Activated naive CD4-positive, alpha-beta T cell treated with anti-CD3 and anti-CD28 coated beads, Interleukin-2, amount 50 U/mL, for 16 hours (primary cell): Measurements from ENCODE around the gene GOLGA6B.
"Not testable (repeated sequence)": the region's sequence is repeated elsewhere in the genome, so short reads cannot be mapped to it uniquely, and the experiment has no call there.

ENCODE experiments used
- DNase-seq: peaks from one replicate; pipeline ENCODE4 v3.0.0-alpha.2; 2020

The GOLGA6B gene

DNA sequence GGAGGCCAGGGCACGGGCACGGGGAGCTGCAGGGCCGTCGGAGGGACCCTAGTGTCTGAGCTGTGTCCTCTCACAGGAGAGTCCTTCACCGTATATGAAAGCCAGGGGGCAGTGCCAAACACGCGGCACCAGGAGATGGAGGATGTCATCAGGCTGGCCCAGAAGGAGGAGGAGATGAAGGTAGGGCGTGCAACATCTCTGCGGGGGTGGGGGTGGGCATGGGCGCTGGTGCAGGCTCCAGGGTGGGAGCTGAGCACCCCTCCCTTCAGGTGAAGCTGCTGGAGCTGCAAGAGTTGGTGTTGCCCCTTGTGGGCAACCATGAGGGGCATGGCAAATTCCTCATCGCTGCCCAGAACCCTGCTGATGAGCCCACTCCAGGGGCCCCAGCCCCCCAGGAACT, 11.2 kb downstream of the GOLGA6B start:
- DNase-seq: not testable (repeated sequence)

DNA sequence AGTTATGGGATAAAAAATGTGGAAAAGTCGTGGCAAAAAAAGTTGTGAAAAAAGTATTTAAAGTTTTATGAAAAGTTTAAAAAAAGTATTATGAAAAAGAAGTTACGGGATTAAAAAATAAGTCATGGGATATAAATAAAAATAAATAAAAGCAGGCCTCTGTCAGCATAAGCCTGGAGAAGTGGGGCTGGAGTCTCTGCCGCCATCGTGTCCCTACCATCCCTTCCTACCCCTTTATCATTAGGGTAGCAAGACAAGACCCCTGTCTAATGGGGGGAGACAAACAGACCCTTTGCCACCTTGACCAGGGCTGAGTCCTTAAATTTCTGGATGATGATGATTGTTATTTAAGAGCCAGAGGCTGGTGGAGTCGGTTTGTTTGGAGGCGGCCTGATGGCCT, 15.3 kb downstream of the GOLGA6B start:
- DNase-seq: not testable (repeated sequence)

GRCh38 chr15:72670656-72671352, 16.3 kb downstream of the GOLGA6B start:
- peak; percentile 74 for DNase-seq

DNA sequence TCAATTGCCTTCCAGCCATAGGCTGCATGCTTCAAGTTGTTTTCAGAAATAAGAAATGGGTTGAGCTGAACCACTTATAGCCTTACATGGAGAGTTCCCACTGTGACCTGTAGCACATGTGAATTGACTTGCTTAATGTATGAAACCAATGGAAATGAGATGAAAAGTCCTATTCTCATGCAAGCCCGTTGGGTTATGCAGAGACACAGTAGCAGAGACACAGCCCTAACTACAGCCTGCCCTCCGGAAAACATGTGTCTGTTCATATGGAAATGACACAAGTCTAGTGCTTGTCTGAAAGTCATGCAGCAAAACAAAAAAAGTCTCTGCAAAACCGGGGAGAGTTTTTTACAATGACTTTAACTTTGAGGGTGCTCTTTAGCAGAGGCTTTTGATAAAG, 17.0 kb downstream of the GOLGA6B start:
- DNase-seq: no peak

DNA sequence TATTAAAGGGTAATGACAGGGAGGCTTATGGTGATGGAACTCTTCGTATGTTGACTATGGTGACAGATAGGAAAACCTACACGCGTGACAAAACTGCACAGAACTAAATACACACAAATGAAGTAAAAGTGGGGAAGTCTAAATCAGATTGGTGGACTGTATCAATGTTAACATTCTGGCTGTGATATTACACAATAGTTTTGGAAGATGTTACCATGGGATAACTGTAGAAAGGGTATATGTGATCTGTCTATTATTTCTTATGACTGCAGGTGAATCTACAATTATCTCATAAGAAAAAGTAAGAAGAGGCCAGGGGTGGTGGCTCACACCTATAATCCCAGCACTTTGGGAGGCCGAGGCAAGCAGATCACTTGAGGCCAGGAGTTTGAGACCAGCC, 22.3 kb downstream of the GOLGA6B start:
- no peak for DNase-seq

- DNase-seq: no peak
These were observed 26.4 kb downstream of the GOLGA6B start for GRCh38 chr15:72680931-72681330.

DNA sequence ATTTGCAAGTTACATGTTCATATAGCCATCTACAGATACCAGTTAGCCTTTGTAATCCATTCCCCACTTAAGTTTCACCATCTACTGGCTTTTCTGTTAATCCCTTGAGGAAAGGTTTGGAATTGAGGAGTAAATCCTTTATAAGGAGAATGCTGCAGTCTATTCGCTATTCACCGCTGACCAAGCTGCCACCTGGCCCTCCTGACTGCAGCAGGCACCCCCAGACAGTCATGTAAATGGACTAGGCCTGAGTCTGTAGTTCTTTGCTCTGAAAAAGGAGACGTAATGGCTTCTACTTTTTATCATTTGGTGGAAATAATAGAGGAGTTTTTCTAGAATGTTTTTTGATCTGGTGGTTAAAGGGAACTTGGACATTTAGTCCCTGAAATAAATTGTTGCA, 28.3 kb downstream of the GOLGA6B start:
- DNase-seq: no peak

GRCh38 chr15:72685301-72685924, 30.9 kb downstream of the GOLGA6B start:
- DNase-seq: no peak

DNA sequence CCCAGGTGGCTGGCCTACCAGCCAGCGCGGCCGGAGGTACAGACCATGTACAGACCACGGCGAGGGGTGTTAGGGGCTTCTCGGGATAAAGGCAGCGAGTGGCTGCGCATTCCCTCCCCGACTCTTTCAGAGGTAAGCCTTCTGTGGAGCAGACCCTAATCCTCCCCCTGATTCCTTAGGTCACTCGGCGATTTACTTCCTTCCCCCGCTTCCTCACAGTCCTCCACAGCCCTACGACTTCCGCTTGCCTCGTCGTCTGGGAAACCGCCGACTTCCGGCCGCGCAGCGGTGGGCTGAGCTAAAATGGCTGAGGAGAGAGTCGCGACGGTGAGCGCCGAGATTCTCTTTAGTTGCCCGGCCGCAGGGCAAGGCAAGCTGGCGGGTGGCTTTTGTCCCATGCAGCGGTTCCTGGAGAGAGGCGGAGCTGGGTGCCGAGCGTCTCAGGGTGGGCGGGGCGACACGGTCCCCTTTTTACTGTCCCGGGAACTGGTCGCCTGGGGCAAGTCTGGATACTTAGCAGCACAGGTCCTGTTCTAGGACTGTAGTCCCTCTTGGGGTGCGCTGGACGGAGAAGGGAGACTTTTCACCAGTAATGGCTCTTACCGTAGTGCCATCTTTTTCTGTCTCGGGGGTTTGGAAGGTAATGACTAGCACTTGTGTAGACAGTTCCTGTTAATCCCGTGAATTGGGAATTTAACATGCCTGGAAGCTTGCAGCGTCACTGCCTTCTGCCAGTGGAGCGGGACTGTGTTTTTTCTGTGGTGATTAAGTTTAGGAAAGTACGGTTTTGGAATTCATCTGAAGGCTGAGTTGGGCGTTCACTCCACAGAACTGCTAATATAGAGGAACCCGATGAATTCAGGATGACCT, 31.7 kb downstream of the GOLGA6B start, which contains the start of the genes BBS4 and HIGD2B:
TSS of gene BBS4 (plus strand) at position 283 of the 870 bp plus-strand sequence. CDS start at position 304, 21 bp downstream.
TSS of gene HIGD2B (minus strand) at position 258 of the 870 bp plus-strand sequence. CDS start 9,808 bp downstream, outside the sequence.
- peak; percentile 85 for DNase-seq

GRCh38 chr15:72688697-72689096, 34.2 kb downstream of the GOLGA6B start:
- no peak for DNase-seq

- DNase-seq: no peak
These were observed 36.4 kb downstream of the GOLGA6B start for GRCh38 chr15:72690938-72691337.

GRCh38 chr15:72698938-72699337, 44.4 kb downstream of the GOLGA6B start:
- no peak for DNase-seq

DNA sequence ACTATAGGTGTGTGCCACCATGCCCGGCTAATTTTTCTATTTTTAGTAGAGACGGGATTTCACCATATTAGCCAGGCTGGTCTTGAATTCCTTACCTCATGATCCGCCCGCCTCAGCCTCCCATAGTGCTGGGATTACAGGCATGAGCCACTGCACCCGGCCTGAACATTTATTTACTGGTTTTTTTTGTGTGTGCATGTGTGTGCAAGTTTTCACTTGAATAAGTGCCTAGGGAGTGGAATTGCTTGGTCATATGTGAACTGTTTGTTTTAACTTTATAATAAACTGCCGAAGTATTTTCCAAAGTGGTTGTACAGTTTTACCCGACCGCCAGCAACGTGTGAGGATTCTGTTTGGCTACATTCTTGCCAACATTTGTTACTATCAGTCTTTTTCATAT, 45.6 kb downstream of the GOLGA6B start:
- no peak for DNase-seq

GRCh38 chr15:72706266-72706665, 51.8 kb downstream of the GOLGA6B start:
- DNase-seq: no peak

GRCh38 chr15:72708551-72709303, 54.2 kb downstream of the GOLGA6B start:
- DNase-seq: not testable (repeated sequence)
